HEK293 (cell line): ENCODE data around the gene TNIK.

Source experiments
- CTCF ChIP-seq: fragments of 450-650 bp; formaldehyde crosslinking; IDR thresholded peaks from 2 replicates; pipeline ENCODE4 v1.5.1; 2016; ENCODE audit warnings: missing biosample characterization, missing genetic modification characterization
- PATZ1 ChIP-seq: fragments of 450-650 bp; formaldehyde crosslinking; IDR thresholded peaks from 2 replicates; pipeline ENCODE4 v1.5.1; 2016; ENCODE audit warnings: missing biosample characterization, missing genetic modification characterization
- PRDM2 ChIP-seq: fragments of 450-650 bp; formaldehyde crosslinking; IDR thresholded peaks from 2 replicates; pipeline ENCODE4 v1.5.1; 2016; ENCODE audit warnings: missing biosample characterization, missing genetic modification characterization, borderline replicate concordance
- PRDM6 ChIP-seq: fragments of 450-650 bp; formaldehyde crosslinking; IDR thresholded peaks from 2 replicates; pipeline ENCODE4 v1.5.1; 2017; ENCODE audit warnings: missing biosample characterization, missing genetic modification characterization
- REST ChIP-seq: fragments of 450-650 bp; formaldehyde crosslinking; IDR thresholded peaks from 2 replicates; pipeline ENCODE4 v1.5.1; 2016; ENCODE audit warnings: missing biosample characterization, missing genetic modification characterization
- YY1 ChIP-seq: fragments of 450-650 bp; formaldehyde crosslinking; IDR thresholded peaks from 2 replicates; pipeline ENCODE4 v1.5.1; 2018; ENCODE audit warnings: missing biosample characterization, missing genetic modification characterization
- ZBTB26 ChIP-seq: fragments of 450-650 bp; formaldehyde crosslinking; optimal IDR thresholded peaks from 2 replicates; pipeline ENCODE3; 2016; ENCODE audit warnings: missing biosample characterization, mild to moderate bottlenecking, missing genetic modification characterization
- ZNF18 ChIP-seq: fragments of 450-650 bp; formaldehyde crosslinking; IDR thresholded peaks from 2 replicates; pipeline ENCODE4 v1.5.1; 2016; ENCODE audit warnings: missing biosample characterization, missing genetic modification characterization
- ZNF26 ChIP-seq: fragments of 450-650 bp; formaldehyde crosslinking; IDR thresholded peaks from 2 replicates; pipeline ENCODE4 v1.5.1; 2016; ENCODE audit warnings: missing biosample characterization, missing genetic modification characterization
- ZNF280C ChIP-seq: fragments of 450-650 bp; formaldehyde crosslinking; IDR thresholded peaks from 2 replicates; pipeline ENCODE4 v1.5.1; 2016; ENCODE audit warnings: missing biosample characterization, missing genetic modification characterization
- ZNF555 ChIP-seq: fragments of 450-650 bp; formaldehyde crosslinking; conservative IDR thresholded peaks from 2 replicates; pipeline ENCODE4 v1.5.1; 2017; ENCODE audit warnings: missing biosample characterization, mild to moderate bottlenecking, missing genetic modification characterization, inconsistent platforms
- ZNF571 ChIP-seq: fragments of 450-650 bp; formaldehyde crosslinking; IDR thresholded peaks from 2 replicates; pipeline ENCODE4 v1.5.0; 2017; ENCODE audit warnings: missing biosample characterization, missing genetic modification characterization

- no peak for TF ChIP-seq ZNF555 (tag by site-specific recombination)
- no peak for TF ChIP-seq ZNF571 (tag by site-specific recombination)
- no peak for TF ChIP-seq ZNF18 (tag by site-specific recombination)
- no peak for TF ChIP-seq CTCF (tag by site-specific recombination)
- no peak for TF ChIP-seq YY1 (tag by site-specific recombination)
- no peak for TF ChIP-seq ZNF26 (tag by site-specific recombination)
- TF ChIP-seq PRDM6 (tag by site-specific recombination) = peak; percentile 79
- no peak for TF ChIP-seq REST
- TF ChIP-seq ZNF280C = no peak
- TF ChIP-seq PATZ1 = no peak
- no peak for TF ChIP-seq PRDM2 (tag by site-specific recombination)
- no peak for TF ChIP-seq ZBTB26
Observed at GRCh38 chr3:171286580-171287249, 173.5 kb downstream of the TNIK start.
